ENCODE data around the gene GK.

GRCh38 chrX:30693999-30694650, 40.9 kb downstream of the GK start:
- TF ChIP-seq POLR2A (IDR thresholded peaks at IDR 0.05) (no peak), POLR2AphosphoS5 (IDR thresholded peaks at IDR 0.05) (no peak)
- TF ChIP-seq, protein P1, sequence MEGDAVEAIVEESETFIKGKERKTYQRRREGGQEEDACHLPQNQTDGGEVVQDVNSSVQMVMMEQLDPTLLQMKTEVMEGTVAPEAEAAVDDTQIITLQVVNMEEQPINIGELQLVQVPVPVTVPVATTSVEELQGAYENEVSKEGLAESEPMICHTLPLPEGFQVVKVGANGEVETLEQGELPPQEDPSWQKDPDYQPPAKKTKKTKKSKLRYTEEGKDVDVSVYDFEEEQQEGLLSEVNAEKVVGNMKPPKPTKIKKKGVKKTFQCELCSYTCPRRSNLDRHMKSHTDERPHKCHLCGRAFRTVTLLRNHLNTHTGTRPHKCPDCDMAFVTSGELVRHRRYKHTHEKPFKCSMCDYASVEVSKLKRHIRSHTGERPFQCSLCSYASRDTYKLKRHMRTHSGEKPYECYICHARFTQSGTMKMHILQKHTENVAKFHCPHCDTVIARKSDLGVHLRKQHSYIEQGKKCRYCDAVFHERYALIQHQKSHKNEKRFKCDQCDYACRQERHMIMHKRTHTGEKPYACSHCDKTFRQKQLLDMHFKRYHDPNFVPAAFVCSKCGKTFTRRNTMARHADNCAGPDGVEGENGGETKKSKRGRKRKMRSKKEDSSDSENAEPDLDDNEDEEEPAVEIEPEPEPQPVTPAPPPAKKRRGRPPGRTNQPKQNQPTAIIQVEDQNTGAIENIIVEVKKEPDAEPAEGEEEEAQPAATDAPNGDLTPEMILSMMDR (IDR thresholded peaks at IDR 0.05 in 8 of 11, conservative IDR thresholded peaks at IDR 0.05 in 3 of 11), result no peak

Data from spleen (tissue), 7 donors.